Heart left ventricle (tissue), 16 donors: Measurements from ENCODE around the gene RANBP10. TPM values are rescaled to one million over a fixed set of nuclear protein-coding genes. Genes with fewer than 3 reads are reported as not detected.

Source experiments
- ATAC-seq, 4 donors: fragments of 200-7000 bp; cut with Tn5 transposase; one replicate each; pipeline ENCODE4 v1.9.1; 2020 to 2022; ENCODE audit warnings: moderate library complexity in 4 of 4, mild to moderate bottlenecking in 3 of 4, moderate number of reproducible peaks in 1 of 4
- DNase-seq, 5 donors: peaks; one replicate each; pipeline ENCODE4 v3.0.0-alpha.2; 2020
- H3K27ac ChIP-seq, 12 donors: fragments of 200-600 bp; sonication (generic) in 4 of 12; one replicate each; pipeline versions ENCODE4 v1.5.0 to v1.8.0; 2016 to 2022; ENCODE audit warnings: mild to moderate bottlenecking in 2 of 12
- H3K27me3 ChIP-seq, 9 donors: fragments of 200-600 bp; sonication (generic) in 2 of 9; one replicate each; pipeline versions ENCODE4 v1.5.1 to v1.8.0; 2016 to 2022; ENCODE audit warnings: mild to moderate bottlenecking in 3 of 9
- H3K36me3 ChIP-seq, 9 donors: fragments of 200-600 bp; sonication (generic) in 2 of 9; one replicate each; pipeline versions ENCODE4 v1.5.0 to v1.8.0; 2018 to 2022; ENCODE audit warnings: mild to moderate bottlenecking in 2 of 9
- H3K4me1 ChIP-seq, 12 donors: fragments of 200-600 bp; sonication (generic) in 4 of 12; one replicate each; pipeline versions ENCODE4 v1.5.0 to v1.8.0; 2016 to 2022; ENCODE audit warnings: mild to moderate bottlenecking in 3 of 12
- H3K4me3 ChIP-seq, 12 donors: fragments of 200-600 bp; sonication (generic) in 4 of 12; one replicate each; pipeline versions ENCODE4 v1.5.0 to v1.8.0; 2017 to 2022; ENCODE audit warnings: mild to moderate bottlenecking in 9 of 12, moderate library complexity in 4 of 12
- H3K9me3 ChIP-seq, 12 donors: fragments of 200-600 bp; sonication (generic) in 4 of 12; one replicate each; pipeline versions ENCODE4 v1.5.0 to v1.8.0; 2016 to 2022; ENCODE audit warnings: mild to moderate bottlenecking in 1 of 12
- CTCF ChIP-seq, 12 donors: fragments of 200-600 bp; sonication (generic) in 4 of 12; IDR thresholded peaks; one replicate each; pipeline versions ENCODE4 v1.5.0 to v1.8.0; 2018 to 2022; ENCODE audit warnings: antibody characterized with exemption in 12 of 12, mild to moderate bottlenecking in 5 of 12
- POLR2A ChIP-seq, 2 donors: fragments of 450-650 bp; IDR thresholded peaks; one replicate each; pipeline ENCODE4 v1.6.1; 2017; ENCODE audit warnings: antibody characterized with exemption in 2 of 2, mild to moderate bottlenecking in 2 of 2, moderate library complexity in 2 of 2
- WGBS, 4 donors: extraction: QIAGEN DNeasy Blood & Tissue Kit in 2 of 4; methylation state at CpG; one replicate each; pipeline versions ENCODE4 v1.1.5 to v1.1.7; 2013 to 2018; 5-methylcytosine and 5-hydroxymethylcytosine counted together
- intact Hi-C, 10 donors: fragments of 100-400 bp; cut with DNase I; formaldehyde crosslinking; loops; one replicate each; pipeline versions ENCODE4 v1.11.1 to v1.14.2; 2022
- polyA plus RNA-seq, 2 donors: library from polyadenylated mRNA; stranded (reverse); fragments of 200-250 nt; gene quantifications; one replicate each; pipeline ENCODE4 v1.2.3, GENCODE V29; 2013
- total RNA-seq, 9 donors: library from RNA; depleted of rRNA in 2 of 9; stranded (reverse); fragments of >200 nt in 2 of 9; fragmentation: NEBNext Ultra II Directional in 3 of 9; extraction: Animal tissue kit (Norgen Biotek cat#: 25700) in 3 of 9; gene quantifications; one replicate each; pipeline versions ENCODE4 v1.1.0 to v1.2.4, GENCODE V29; 2016 to 2023
- donor health status: ischemic (EF 13 %, LVEDD 7.1; RV severe dilation, severe dysfunction).
- donor health status: healthy with polysubstance abuse.
- donor health status: DM: no; HTN: yes; CAD: no.
- donor health status: DM: no; HTN: no; CAD: no.
- donor health status: ischemic (EF 25% LVEDD 6.9; RV normal size, moderate dysfunction).
- donor health status: ischemic (EF 25% LVEDD 5.7; RV mildly dilated, moderate dysfunction).
- donor health status: healthy.
- donor health status: DM: yes; HTN: yes; CAD: no.
- donor health status: ischemic (EF 35%, LVEDD 5.7; RV mildly dilated, moderate dysfunction).
- donor health status: nonischemic (EF 11% LVEDD 7.7; RV severe dilation, severe dysfunction).
- donor health status: DM: yes; HTN: yes; CAD: no.
- donor health status: PGD.
- donor health status: ischemic (EF 29% LVEDD 5.4; RV normal size, mild dysfunction).
- donor health status: nonischemic (EF 23%, LVEDD 6.1; RV moderate dilation, normal function).

The RANBP10 gene
- total and polyA plus RNA-seq, 11 donors = 5.6 to 19.7 (median 11.8) TPM

GRCh38 chr16:67842509-67843342 lies 36.4 kb upstream of the RANBP10 start:
- DNase-seq = peak; percentile 41 to 69 (median 59)

GRCh38 chr16:67841816-67842508 lies 35.6 kb upstream of the RANBP10 start, which contains the start of gene THAP11:
THAP11 (plus strand) TSS chr16:67842320; CDS start chr16:67842555, 235 bp downstream.
- peaks cover 0 to 4% (median 0%) of the 10 kb centered on the region in 9 donors for H3K36me3 ChIP-seq
- H3K27me3 ChIP-seq = no peaks in the 10 kb centered on the region
- H3K4me3 ChIP-seq = peak within 1 kb of the TSS; percentile 66 to 99 (median 76)
- H3K4me1 ChIP-seq = peaks cover 20 to 46% (median 33%) of the 10 kb centered on the region in 12 donors
- WGBS, 4 donors = 0 to 1% (median 0%) methylated on average over 33 to 83 of the region's 83 CpGs
- peak; percentile 93 to 96 (median 95) for DNase-seq
- intact Hi-C loops = no loop called here
- no peaks in the 10 kb centered on the region for H3K9me3 ChIP-seq
- TF ChIP-seq POLR2A (IDR thresholded peaks at IDR 0.05) (peak in 1 of 2 donors; percentile 62), CTCF (IDR thresholded peaks at IDR 0.05) (peak; percentile 75 to 95 (median 84))
- peak within 1 kb of the TSS; percentile 95 to 100 (median 98) for H3K27ac ChIP-seq
- peak; percentile 78 to 83 (median 82) for ATAC-seq

More at GRCh38 chr16:67842509-67843342, 36.4 kb upstream of the RANBP10 start:
- Histone ChIP-seq H3K27me3 (no peaks in the 10 kb centered on the region), H3K27ac (peak overlapping the region; percentile 95 to 100 (median 98)), H3K36me3 (peaks cover 0 to 4% (median 0%) of the 10 kb centered on the region in 9 donors), H3K4me1 (peaks cover 21 to 52% (median 35%) of the 10 kb centered on the region in 12 donors), H3K4me3 (peak overlapping the region; percentile 66 to 99 (median 76)), H3K9me3 (no peaks in the 10 kb centered on the region)
- TF ChIP-seq CTCF (IDR thresholded peaks at IDR 0.05) (peak in 6 of 12 donors; percentile 11 to 40 (median 29)), POLR2A (IDR thresholded peaks at IDR 0.05) (no peak)
- 0 to 1% (median 0%) methylated on average over 1 to 67 of the region's 67 CpGs for WGBS, 4 donors
- ATAC-seq = peak in 2 of 4 donors; percentile 7 to 8
- intact Hi-C loops = no loop called here

- intact Hi-C loops = no loop called here
Measured at GRCh38 chr16:67841198-67841815, 34.9 kb upstream of the RANBP10 start.

More at GRCh38 chr16:67841198-67841815, 34.9 kb upstream of the RANBP10 start:
- Histone ChIP-seq H3K27ac (peak overlapping the region; percentile 95 to 100 (median 98)), H3K36me3 (peaks cover 0 to 4% (median 0%) of the 10 kb centered on the region in 9 donors), H3K4me3 (peak overlapping the region in 10 of 12 donors; percentile 68 to 99 (median 76)), H3K4me1 (peaks cover 20 to 46% (median 33%) of the 10 kb centered on the region in 12 donors), H3K27me3 (no peaks in the 10 kb centered on the region), H3K9me3 (no peaks in the 10 kb centered on the region)
- no peak for DNase-seq
- TF ChIP-seq CTCF (IDR thresholded peaks at IDR 0.05) = no peak
- no peak for TF ChIP-seq POLR2A (IDR thresholded peaks at IDR 0.05)
- ATAC-seq = peak in 2 of 4 donors; percentile 0 to 1
- WGBS, 4 donors = 39 to 51% (median 41%) methylated on average over 17 of the region's 17 CpGs
